ENCODE data around the gene CIAPIN1.
A peak's percentile ranks its signal among the peaks of the same experiment; 100 is the strongest.

The CIAPIN1 gene

GRCh38 chr16:57447186-57447962 lies at the start of gene CIAPIN1, which contains the start of gene COQ9:
TSS of gene CIAPIN1 (minus strand) at chr16:57447385. CDS start at chr16:57440928, 6,457 bp downstream.
TSS of gene COQ9 (plus strand) at chr16:57447479. CDS start at chr16:57447506, 27 bp downstream.
- DNase-seq, result peak; percentile 99

- no peak for DNase-seq
These were observed 46.6 kb upstream of the CIAPIN1 start for GRCh38 chr16:57493767-57494166.

GRCh38 chr16:57489229-57489628 lies 42.0 kb upstream of the CIAPIN1 start:
- no peak for DNase-seq

GRCh38 chr16:57486858-57487834 lies 40.0 kb upstream of the CIAPIN1 start:
- no peak for DNase-seq

- peak; percentile 91 for DNase-seq
These were observed 39.0 kb upstream of the CIAPIN1 start, which contains the start of gene DOK4 for GRCh38 chr16:57485916-57486857. TSS of gene DOK4 (minus strand) at chr16:57486493. CDS start at chr16:57479507, 6,986 bp downstream.

- DNase-seq, result no peak
These were observed 38.1 kb upstream of the CIAPIN1 start for GRCh38 chr16:57485091-57485915.

GRCh38 chr16:57484515-57485005 lies 37.4 kb upstream of the CIAPIN1 start:
- DNase-seq, result no peak

GRCh38 chr16:57483725-57484514 lies 36.7 kb upstream of the CIAPIN1 start:
- no peak for DNase-seq

GRCh38 chr16:57482845-57483545 lies 35.8 kb upstream of the CIAPIN1 start:
- DNase-seq, result no peak

- DNase-seq, result no peak
These were observed 34.2 kb upstream of the CIAPIN1 start for GRCh38 chr16:57481421-57481820.

GRCh38 chr16:57480754-57481230 lies 33.6 kb upstream of the CIAPIN1 start:
- DNase-seq, result no peak

GRCh38 chr16:57479976-57480753 lies 33.0 kb upstream of the CIAPIN1 start:
- DNase-seq, result peak; percentile 55

- no peak for DNase-seq
These were observed 32.2 kb upstream of the CIAPIN1 start for GRCh38 chr16:57479205-57479975.

GRCh38 chr16:57478396-57479204 lies 31.4 kb upstream of the CIAPIN1 start:
- DNase-seq, result no peak

- peak; percentile 38 for DNase-seq
These were observed 30.5 kb upstream of the CIAPIN1 start for GRCh38 chr16:57477531-57478202.
